Measurements from ENCODE around the gene SHROOM4.

Gene SHROOM4

GRCh38 chrX:50765986-50766385 lies 48.0 kb downstream of the SHROOM4 start:
- Histone ChIP-seq H3K4me3 (ENCODE audit: low read length) (no peak overlapping the region), H3K9me2 (replicated peaks; ENCODE audit: control insufficient read depth, low read length) (no peaks in the 10 kb centered on the region), H3K36me3 (ENCODE audit: control insufficient read depth, low read length) (no peaks in the 10 kb centered on the region), H3K4me1 (ENCODE audit: control insufficient read depth, low read length) (no peaks in the 10 kb centered on the region), H3K79me2 (ENCODE audit: control insufficient read depth, low read length) (no peaks in the 10 kb centered on the region), H3K9me3 (ENCODE audit: control insufficient read depth, insufficient read depth, low read length) (no peaks in the 10 kb centered on the region), H4K20me1 (ENCODE audit: control insufficient read depth, insufficient read depth, low read depth, low read length) (no peaks in the 10 kb centered on the region), H3K27ac (ENCODE audit: low read depth, low read length) (no peak overlapping the region), H3K4me2 (ENCODE audit: low read length) (no peak overlapping the region), H3F3A (ENCODE audit: control insufficient read depth, insufficient read depth) (no peaks in the 10 kb centered on the region), H3K27me3 (ENCODE audit: control insufficient read depth, low read length) (no peaks in the 10 kb centered on the region)
- TF ChIP-seq EZH2phosphoT487 (IDR thresholded peaks at IDR 0.05; ENCODE audit: borderline replicate concordance, low read length) (no peak), CTCF (IDR thresholded peaks at IDR 0.05; ENCODE audit: low read depth, low read length, poor library complexity, severe bottlenecking) (no peak)

GRCh38 chrX:50762578-50762977 lies 51.4 kb downstream of the SHROOM4 start:
- no peak overlapping the region for H3K4me3 ChIP-seq (ENCODE audit: low read length)
- no peak for TF ChIP-seq EZH2phosphoT487 (IDR thresholded peaks at IDR 0.05; ENCODE audit: borderline replicate concordance, low read length)
- TF ChIP-seq CTCF (IDR thresholded peaks at IDR 0.05; ENCODE audit: low read depth, low read length, poor library complexity, severe bottlenecking): no peak
- no peaks in the 10 kb centered on the region for H3K27me3 ChIP-seq (ENCODE audit: control insufficient read depth, low read length)

GRCh38 chrX:50756276-50756675 lies 57.7 kb downstream of the SHROOM4 start:
- Histone ChIP-seq H3K4me1 (ENCODE audit: control insufficient read depth, low read length) (no peaks in the 10 kb centered on the region), H3F3A (ENCODE audit: control insufficient read depth, insufficient read depth) (no peaks in the 10 kb centered on the region), H3K4me2 (ENCODE audit: low read length) (no peak overlapping the region), H3K36me3 (ENCODE audit: control insufficient read depth, low read length) (no peaks in the 10 kb centered on the region), H3K9me2 (replicated peaks; ENCODE audit: control insufficient read depth, low read length) (no peaks in the 10 kb centered on the region), H3K9me3 (ENCODE audit: control insufficient read depth, insufficient read depth, low read length) (no peaks in the 10 kb centered on the region), H3K27me3 (ENCODE audit: control insufficient read depth, low read length) (no peaks in the 10 kb centered on the region), H4K20me1 (ENCODE audit: control insufficient read depth, insufficient read depth, low read depth, low read length) (no peaks in the 10 kb centered on the region), H3K27ac (ENCODE audit: low read depth, low read length) (no peak overlapping the region), H3K4me3 (ENCODE audit: low read length) (no peak overlapping the region), H3K79me2 (ENCODE audit: control insufficient read depth, low read length) (no peaks in the 10 kb centered on the region)
- TF ChIP-seq EZH2phosphoT487 (IDR thresholded peaks at IDR 0.05; ENCODE audit: borderline replicate concordance, low read length) (no peak), CTCF (IDR thresholded peaks at IDR 0.05; ENCODE audit: low read depth, low read length, poor library complexity, severe bottlenecking) (no peak)

More at GRCh38 chrX:50762578-50762977, 51.4 kb downstream of the SHROOM4 start:
- Histone ChIP-seq H4K20me1 (ENCODE audit: control insufficient read depth, insufficient read depth, low read depth, low read length) (no peaks in the 10 kb centered on the region), H3K9me3 (ENCODE audit: control insufficient read depth, insufficient read depth, low read length) (no peaks in the 10 kb centered on the region), H3K79me2 (ENCODE audit: control insufficient read depth, low read length) (no peaks in the 10 kb centered on the region), H3K36me3 (ENCODE audit: control insufficient read depth, low read length) (no peaks in the 10 kb centered on the region), H3K27ac (ENCODE audit: low read depth, low read length) (no peak overlapping the region), H3K9me2 (replicated peaks; ENCODE audit: control insufficient read depth, low read length) (no peaks in the 10 kb centered on the region), H3K4me2 (ENCODE audit: low read length) (no peak overlapping the region), H3K4me1 (ENCODE audit: control insufficient read depth, low read length) (no peaks in the 10 kb centered on the region), H3F3A (ENCODE audit: control insufficient read depth, insufficient read depth) (no peaks in the 10 kb centered on the region)

- Histone ChIP-seq H3K4me3 (ENCODE audit: low read length) (no peak overlapping the region), H3K27ac (ENCODE audit: low read depth, low read length) (no peak overlapping the region), H3K79me2 (ENCODE audit: control insufficient read depth, low read length) (no peaks in the 10 kb centered on the region), H3K9me3 (ENCODE audit: control insufficient read depth, insufficient read depth, low read length) (no peaks in the 10 kb centered on the region), H4K20me1 (ENCODE audit: control insufficient read depth, insufficient read depth, low read depth, low read length) (no peaks in the 10 kb centered on the region), H3K4me1 (ENCODE audit: control insufficient read depth, low read length) (no peaks in the 10 kb centered on the region), H3K27me3 (ENCODE audit: control insufficient read depth, low read length) (no peaks in the 10 kb centered on the region), H3K4me2 (ENCODE audit: low read length) (no peak overlapping the region), H3K36me3 (ENCODE audit: control insufficient read depth, low read length) (no peaks in the 10 kb centered on the region), H3K9me2 (replicated peaks; ENCODE audit: control insufficient read depth, low read length) (no peaks in the 10 kb centered on the region), H3F3A (ENCODE audit: control insufficient read depth, insufficient read depth) (no peaks in the 10 kb centered on the region)
- no peak for TF ChIP-seq EZH2phosphoT487 (IDR thresholded peaks at IDR 0.05; ENCODE audit: borderline replicate concordance, low read length)
- no peak for TF ChIP-seq CTCF (IDR thresholded peaks at IDR 0.05; ENCODE audit: low read depth, low read length, poor library complexity, severe bottlenecking)
These were observed 62.9 kb downstream of the SHROOM4 start for GRCh38 chrX:50751091-50751490.

Data from DOHH2 (cell line).